HepG2 (cell line): ENCODE results near the gene ZNF821. TPM values are rescaled to one million over a fixed set of nuclear protein-coding genes. Genes with fewer than 3 reads are reported as not detected.

Experiments used
- AHR ChIP-seq: IDR thresholded peaks from 2 replicates; pipeline ENCODE4 v1.6.1; 2018; ENCODE audit warnings: missing genetic modification reagents, missing compliant biosample characterization
- BORCS8-MEF2B ChIP-seq: sonication (generic); formaldehyde crosslinking; IDR thresholded peaks from 2 replicates; pipeline ENCODE4 v1.8.0; 2022; ENCODE audit warnings: mild to moderate bottlenecking, missing genetic modification reagents
- CSRNP1 ChIP-seq: sonication (generic); formaldehyde crosslinking; IDR thresholded peaks from 2 replicates; pipeline ENCODE4 v1.8.1; 2023; ENCODE audit warnings: mild to moderate bottlenecking, missing genetic modification reagents
- HNF4G ChIP-seq, 2 experiments: sonication (generic) in 1 of 2; formaldehyde crosslinking in 1 of 2; IDR thresholded peaks; 2 replicates each; pipeline versions ENCODE4 v1.4.0 to v1.6.1; 2011 to 2020; ENCODE audit warnings: borderline replicate concordance in 2 of 2, low read depth in 2 of 2, mild to moderate bottlenecking in 2 of 2, low read length in 1 of 2, missing genetic modification reagents in 1 of 2, moderate library complexity in 1 of 2
- MTA1 ChIP-seq: sonication (generic); formaldehyde crosslinking; IDR thresholded peaks from 2 replicates; pipeline ENCODE4 v1.4.0; 2020; ENCODE audit warnings: missing genetic modification reagents, mild to moderate bottlenecking, borderline replicate concordance
- TBX3 ChIP-seq: fragments of 450-650 bp; IDR thresholded peaks from 2 replicates; pipeline ENCODE4 v1.6.1; 2017; ENCODE audit warnings: antibody characterized with exemption, mild to moderate bottlenecking, inconsistent platforms, borderline replicate concordance
- TCF7 ChIP-seq: sonication (generic); IDR thresholded peaks from 2 replicates; pipeline ENCODE4 v1.6.1; 2016; ENCODE audit warnings: antibody characterized with exemption, low read depth
- ZFP36 ChIP-seq: fragments of 150-350 bp; IDR thresholded peaks from 2 replicates; pipeline ENCODE4 v1.6.1; 2018; ENCODE audit warnings: borderline replicate concordance, low read length, low read depth; ENCODE audit not compliant: partially characterized antibody
- ZMAT5 ChIP-seq: sonication (generic); formaldehyde crosslinking; IDR thresholded peaks from 2 replicates; pipeline ENCODE4 v1.5.0; 2020; ENCODE audit warnings: mild to moderate bottlenecking, low read depth, missing genetic modification reagents, borderline replicate concordance
- ZNF232 ChIP-seq: sonication (generic); formaldehyde crosslinking; IDR thresholded peaks from 2 replicates; pipeline ENCODE4 v1.4.0; 2020; ENCODE audit warnings: missing genetic modification reagents, borderline replicate concordance
- ZNF282 ChIP-seq: fragments of 450-650 bp; IDR thresholded peaks from 2 replicates; pipeline ENCODE4 v1.6.1; 2018; ENCODE audit not compliant: partially characterized antibody
- ZNF550 ChIP-seq: sonication (generic); formaldehyde crosslinking; IDR thresholded peaks from 2 replicates; pipeline ENCODE4 v1.4.0; 2020; ENCODE audit warnings: mild to moderate bottlenecking, missing genetic modification reagents, borderline replicate concordance
- ZNF572 ChIP-seq: sonication (generic); formaldehyde crosslinking; IDR thresholded peaks from 2 replicates; pipeline ENCODE4 v1.5.1; 2020; ENCODE audit warnings: mild to moderate bottlenecking, missing genetic modification reagents
- ZNF883 ChIP-seq: sonication (generic); formaldehyde crosslinking; IDR thresholded peaks from 2 replicates; pipeline ENCODE4 v1.5.1; 2020; ENCODE audit warnings: mild to moderate bottlenecking, missing genetic modification reagents; ENCODE audit errors: not compliant biosample characterization
- polyA plus RNA-seq, 8 experiments: library from polyadenylated mRNA; depleted of rRNA in 3 of 8; stranded (reverse) in 7 of 8; unstranded in 1 of 8; fragments of >200 nt; fragmentation: Illumina TruSeq in 4 of 8; extraction: Trizol in 4 of 8; gene quantifications; 2 replicates each; pipeline versions ENCODE4 v1.2.1 to v1.2.3, GENCODE V29; 2011 to 2016; ENCODE audit warnings: low read depth in 4 of 8, missing spikeins in 1 of 8, mixed read lengths in 1 of 8; ENCODE audit not compliant: insufficient read depth in 1 of 8
- total RNA-seq, 5 experiments: library from RNA; depleted of rRNA; stranded (reverse); fragments of >200 nt; fragmentation: Illumina TruSeq; extraction: Trizol; gene quantifications; 2 replicates each; pipeline ENCODE4 v1.2.3, GENCODE V29; 2016; ENCODE audit warnings: low read depth in 1 of 5
- TF ChIP-seq, protein P1 (sequence below): sonication (generic); formaldehyde crosslinking; IDR thresholded peaks from 2 replicates; pipeline ENCODE4 v1.4.0; 2020; ENCODE audit warnings: missing genetic modification reagents
- TF ChIP-seq, protein P2 (sequence below): sonication (generic); formaldehyde crosslinking; IDR thresholded peaks from 2 replicates; pipeline ENCODE4 v1.8.0; 2022; ENCODE audit warnings: mild to moderate bottlenecking, missing genetic modification reagents, moderate library complexity
- TF ChIP-seq, protein P3 (sequence below): sonication (generic); formaldehyde crosslinking; IDR thresholded peaks from 2 replicates; pipeline ENCODE4 v1.5.1; 2020; ENCODE audit warnings: missing genetic modification reagents, mild to moderate bottlenecking, borderline replicate concordance
- TF ChIP-seq, protein P4 (sequence below): fragments of 450-650 bp; IDR thresholded peaks from 2 replicates; pipeline ENCODE4 v1.6.1; 2017

The ZNF821 gene
- total and polyA plus RNA-seq, 2 of the 13 experiments (the other 11 are each of a cell fraction or from before 2014, with no cell fraction given): 7.0 to 9.1 TPM

DNA sequence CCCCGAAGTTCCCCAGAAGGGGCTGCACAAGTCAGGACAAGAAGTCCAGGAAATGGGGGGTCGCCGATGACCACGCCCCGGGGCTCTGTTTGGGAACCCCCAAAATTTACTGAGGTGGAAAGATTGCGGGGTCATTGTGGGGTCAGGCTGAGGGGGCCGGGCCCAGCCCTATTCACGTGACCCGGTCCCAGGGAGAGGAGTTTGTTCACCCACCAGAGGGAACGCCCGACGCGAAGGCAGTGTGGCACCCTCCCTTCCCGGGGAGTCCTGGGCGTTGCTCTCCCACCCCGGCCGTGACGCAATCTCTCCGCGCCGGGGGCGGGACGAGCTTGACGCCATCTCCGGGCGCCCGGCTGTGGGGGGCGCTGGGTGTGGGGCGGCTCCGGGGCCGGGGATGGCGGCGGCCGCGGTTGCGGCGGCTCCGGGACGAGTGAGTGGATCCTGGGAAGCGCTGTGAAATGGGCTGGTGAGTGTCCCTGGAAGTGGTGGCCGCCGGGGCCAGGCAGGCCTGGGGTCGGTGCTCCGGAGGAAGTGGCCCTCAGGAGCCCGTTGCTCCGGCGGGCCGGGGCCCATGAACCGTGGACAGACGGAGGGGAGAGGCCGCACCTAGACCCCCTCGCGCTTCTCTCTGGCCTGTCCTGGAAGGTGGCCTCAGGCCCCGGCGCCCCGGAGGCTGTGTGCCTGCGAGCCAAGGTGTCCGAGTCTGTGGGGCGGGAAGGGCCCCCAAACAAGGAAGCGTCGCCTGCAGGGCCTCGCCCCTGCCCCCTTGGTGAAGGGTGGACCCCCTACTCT is 38.1 kb downstream of the ZNF821 start, which contains the start of gene ATXN1L (continued):
- no peak for TF ChIP-seq ZMAT5 (CRISPR knock-in tag)
- peak; percentile 68 for TF ChIP-seq BORCS8-MEF2B (CRISPR knock-in tag)
- no peak for TF ChIP-seq ZFP36
- no peak for TF ChIP-seq ZNF883 (CRISPR knock-in tag)
- peak; percentile 59; the same call in 1 of the 2 replicates for TF ChIP-seq HNF4G (IDR thresholded peaks at IDR 0.05; ENCODE audit: borderline replicate concordance, low read depth, low read length)
- TF ChIP-seq HNF4G (CRISPR knock-in tag; IDR thresholded peaks at IDR 0.05; ENCODE audit: borderline replicate concordance, low read depth): peak; percentile 32; the same call in 1 of the 2 replicates
- no peak; the same call in 1 of the 2 replicates for TF ChIP-seq CSRNP1
- TF ChIP-seq TCF7: no peak
- no peak; the same call in 1 of the 2 replicates for TF ChIP-seq AHR (CRISPR knock-in tag)
- peak; percentile 84; the same call in 1 of the 2 replicates for TF ChIP-seq MTA1 (CRISPR knock-in tag)
- TF ChIP-seq, protein P1, sequence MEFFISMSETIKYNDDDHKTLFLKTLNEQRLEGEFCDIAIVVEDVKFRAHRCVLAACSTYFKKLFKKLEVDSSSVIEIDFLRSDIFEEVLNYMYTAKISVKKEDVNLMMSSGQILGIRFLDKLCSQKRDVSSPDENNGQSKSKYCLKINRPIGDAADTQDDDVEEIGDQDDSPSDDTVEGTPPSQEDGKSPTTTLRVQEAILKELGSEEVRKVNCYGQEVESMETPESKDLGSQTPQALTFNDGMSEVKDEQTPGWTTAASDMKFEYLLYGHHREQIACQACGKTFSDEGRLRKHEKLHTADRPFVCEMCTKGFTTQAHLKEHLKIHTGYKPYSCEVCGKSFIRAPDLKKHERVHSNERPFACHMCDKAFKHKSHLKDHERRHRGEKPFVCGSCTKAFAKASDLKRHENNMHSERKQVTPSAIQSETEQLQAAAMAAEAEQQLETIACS (CRISPR knock-in tag): peak; percentile 35; the same call in 1 of the 2 replicates
- TF ChIP-seq, protein P2, sequence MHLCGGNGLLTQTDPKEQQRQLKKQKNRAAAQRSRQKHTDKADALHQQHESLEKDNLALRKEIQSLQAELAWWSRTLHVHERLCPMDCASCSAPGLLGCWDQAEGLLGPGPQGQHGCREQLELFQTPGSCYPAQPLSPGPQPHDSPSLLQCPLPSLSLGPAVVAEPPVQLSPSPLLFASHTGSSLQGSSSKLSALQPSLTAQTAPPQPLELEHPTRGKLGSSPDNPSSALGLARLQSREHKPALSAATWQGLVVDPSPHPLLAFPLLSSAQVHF: no peak
- TF ChIP-seq, protein P3, sequence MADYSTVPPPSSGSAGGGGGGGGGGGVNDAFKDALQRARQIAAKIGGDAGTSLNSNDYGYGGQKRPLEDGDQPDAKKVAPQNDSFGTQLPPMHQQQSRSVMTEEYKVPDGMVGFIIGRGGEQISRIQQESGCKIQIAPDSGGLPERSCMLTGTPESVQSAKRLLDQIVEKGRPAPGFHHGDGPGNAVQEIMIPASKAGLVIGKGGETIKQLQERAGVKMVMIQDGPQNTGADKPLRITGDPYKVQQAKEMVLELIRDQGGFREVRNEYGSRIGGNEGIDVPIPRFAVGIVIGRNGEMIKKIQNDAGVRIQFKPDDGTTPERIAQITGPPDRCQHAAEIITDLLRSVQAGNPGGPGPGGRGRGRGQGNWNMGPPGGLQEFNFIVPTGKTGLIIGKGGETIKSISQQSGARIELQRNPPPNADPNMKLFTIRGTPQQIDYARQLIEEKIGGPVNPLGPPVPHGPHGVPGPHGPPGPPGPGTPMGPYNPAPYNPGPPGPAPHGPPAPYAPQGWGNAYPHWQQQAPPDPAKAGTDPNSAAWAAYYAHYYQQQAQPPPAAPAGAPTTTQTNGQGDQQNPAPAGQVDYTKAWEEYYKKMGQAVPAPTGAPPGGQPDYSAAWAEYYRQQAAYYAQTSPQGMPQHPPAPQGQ (CRISPR knock-in tag): no peak; the same call in 1 of the 2 replicates
- TF ChIP-seq ZNF550 (CRISPR knock-in tag): no peak
- peak; percentile 87 for TF ChIP-seq ZNF232 (CRISPR knock-in tag)
- TF ChIP-seq, protein P4, sequence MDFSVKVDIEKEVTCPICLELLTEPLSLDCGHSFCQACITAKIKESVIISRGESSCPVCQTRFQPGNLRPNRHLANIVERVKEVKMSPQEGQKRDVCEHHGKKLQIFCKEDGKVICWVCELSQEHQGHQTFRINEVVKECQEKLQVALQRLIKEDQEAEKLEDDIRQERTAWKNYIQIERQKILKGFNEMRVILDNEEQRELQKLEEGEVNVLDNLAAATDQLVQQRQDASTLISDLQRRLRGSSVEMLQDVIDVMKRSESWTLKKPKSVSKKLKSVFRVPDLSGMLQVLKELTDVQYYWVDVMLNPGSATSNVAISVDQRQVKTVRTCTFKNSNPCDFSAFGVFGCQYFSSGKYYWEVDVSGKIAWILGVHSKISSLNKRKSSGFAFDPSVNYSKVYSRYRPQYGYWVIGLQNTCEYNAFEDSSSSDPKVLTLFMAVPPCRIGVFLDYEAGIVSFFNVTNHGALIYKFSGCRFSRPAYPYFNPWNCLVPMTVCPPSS: no peak
- no peak for TF ChIP-seq ZNF282
- peak; percentile 73; the same call in 1 of the 2 replicates for TF ChIP-seq ZNF572
- TF ChIP-seq TBX3: no peak
